ENCODE data around the gene CDH8.
"Not testable (repeated sequence)": the region's sequence is repeated elsewhere in the genome, so short reads cannot be mapped to it uniquely, and the experiment has no call there.

The CDH8 gene

DNA sequence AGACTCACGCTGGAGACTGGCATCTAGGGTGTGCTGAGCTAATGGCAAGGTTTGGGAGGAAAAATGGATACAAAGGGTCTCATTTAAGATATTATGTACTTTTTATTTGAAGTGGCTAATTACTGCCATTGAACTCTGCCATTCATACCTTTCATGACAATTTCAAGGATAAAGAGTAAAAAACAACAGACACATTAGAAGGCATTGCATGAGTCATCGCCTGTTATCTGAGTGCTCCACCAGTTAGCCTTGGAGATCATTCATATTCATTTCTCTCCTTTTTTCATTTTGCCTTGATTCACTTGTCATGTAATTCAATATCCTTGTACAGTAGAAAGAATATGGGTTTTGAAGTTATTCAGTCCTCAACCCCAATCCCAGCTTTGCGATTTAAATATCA is 109.5 kb downstream of the CDH8 start:
- H3K27ac ChIP-seq (replicated peaks; ENCODE audit: low read length), result no peak overlapping the region
- H3K4me3 ChIP-seq (ENCODE audit: low read length in 2 of 2), result no peak overlapping the region
- no peak overlapping the region for H3K4me2 ChIP-seq (ENCODE audit: insufficient read depth, low read length, poor library complexity, severe bottlenecking)
- H3K18ac ChIP-seq (ENCODE audit: low read length), result no peak overlapping the region
- no peak overlapping the region for H4K91ac ChIP-seq (ENCODE audit: low read depth, low read length, poor library complexity)
- H2AK5ac ChIP-seq (ENCODE audit: low read depth, low read length), result no peak overlapping the region
- no peak overlapping the region for H4K8ac ChIP-seq (ENCODE audit: low read depth, low read length)
- H3K27me3 ChIP-seq (ENCODE audit: control insufficient read depth in 3 of 3, insufficient read depth in 3 of 3, low read depth in 1 of 3, low read length in 3 of 3), result no peaks in the 10 kb centered on the region
- peaks cover 0 to 4% of the 10 kb centered on the region in 2 donors for H3K9me3 ChIP-seq (replicated peaks in 1 of 2; ENCODE audit: control insufficient read depth in 2 of 2, insufficient read depth in 1 of 2, low read depth in 1 of 2, low read length in 2 of 2)
- H2BK5ac ChIP-seq (ENCODE audit: low read length), result no peak overlapping the region
- H2BK12ac ChIP-seq (ENCODE audit: low read length), result no peak overlapping the region
- no peak overlapping the region for H3K9ac ChIP-seq (ENCODE audit: low read depth, low read length, poor library complexity)
- no peak overlapping the region for H3K4ac ChIP-seq (ENCODE audit: low read length)
- H3K14ac ChIP-seq (ENCODE audit: low read length), result no peak overlapping the region
- WGBS, 2 donors (ENCODE audit: extremely low coverage in 2 of 2, insufficient read length in 2 of 2, insufficient replicate concordance in 1 of 2), result no CpG with 5 or more reads among the region's 3 CpGs
- H3K23ac ChIP-seq (ENCODE audit: low read depth, low read length, poor library complexity), result no peak overlapping the region
- H3K79me1 ChIP-seq (ENCODE audit: low read depth, low read length), result no peaks in the 10 kb centered on the region
- DNase-seq (ENCODE audit: low spot score), result no peak
- no peak overlapping the region for H2AFZ ChIP-seq (ENCODE audit: low read length)
- no peaks in the 10 kb centered on the region for H3K36me3 ChIP-seq (replicated peaks in 1 of 2; ENCODE audit: control insufficient read depth in 2 of 2, insufficient read depth in 2 of 2, low read length in 2 of 2)
- H2BK120ac ChIP-seq (ENCODE audit: low read depth, low read length), result no peak overlapping the region
- H2BK15ac ChIP-seq (ENCODE audit: low read length), result no peak overlapping the region
- H3K4me1 ChIP-seq (ENCODE audit: control insufficient read depth in 2 of 2, insufficient read depth in 1 of 2, low read depth in 1 of 2, low read length in 2 of 2), result peaks cover 0 to 3% of the 10 kb centered on the region in 2 donors

DNA sequence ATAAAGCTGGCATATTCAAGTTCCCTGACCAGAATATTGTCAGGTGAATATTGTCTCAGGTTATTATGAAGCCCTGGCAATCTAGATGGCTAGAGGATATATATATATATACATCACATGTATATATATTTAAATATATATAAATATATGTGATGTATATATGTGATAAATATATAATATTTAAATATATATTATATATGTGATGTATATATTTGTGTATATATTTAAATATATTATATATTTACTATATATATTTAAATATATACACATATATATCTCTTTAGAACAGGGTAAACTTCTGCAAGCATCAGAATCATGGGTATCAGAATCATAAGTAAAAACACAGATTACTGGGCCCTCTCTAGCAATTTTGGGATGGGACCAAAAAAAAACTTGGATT is 112.6 kb downstream of the CDH8 start:
- DNase-seq (ENCODE audit: low spot score), result no peak
- Histone ChIP-seq H3K79me1 (ENCODE audit: low read depth, low read length) (no peaks in the 10 kb centered on the region), H3K18ac (ENCODE audit: low read length) (no peak overlapping the region), H3K27ac (replicated peaks; ENCODE audit: low read length) (no peak overlapping the region), H4K91ac (ENCODE audit: low read depth, low read length, poor library complexity) (no peak overlapping the region), H3K36me3 (replicated peaks in 1 of 2; ENCODE audit: control insufficient read depth in 2 of 2, insufficient read depth in 2 of 2, low read length in 2 of 2) (no peaks in the 10 kb centered on the region), H3K27me3 (ENCODE audit: control insufficient read depth in 3 of 3, insufficient read depth in 3 of 3, low read depth in 1 of 3, low read length in 3 of 3) (no peaks in the 10 kb centered on the region), H2BK5ac (ENCODE audit: low read length) (no peak overlapping the region), H2BK120ac (ENCODE audit: low read depth, low read length) (no peak overlapping the region), H3K4ac (ENCODE audit: low read length) (no peak overlapping the region), H3K4me1 (ENCODE audit: control insufficient read depth in 2 of 2, insufficient read depth in 1 of 2, low read depth in 1 of 2, low read length in 2 of 2) (no peaks in the 10 kb centered on the region), H2BK12ac (ENCODE audit: low read length) (no peak overlapping the region), H2AK5ac (ENCODE audit: low read depth, low read length) (no peak overlapping the region), H4K8ac (ENCODE audit: low read depth, low read length) (no peak overlapping the region), H2AFZ (ENCODE audit: low read length) (no peak overlapping the region), H3K9ac (ENCODE audit: low read depth, low read length, poor library complexity) (no peak overlapping the region), H2BK15ac (ENCODE audit: low read length) (no peak overlapping the region), H3K23ac (ENCODE audit: low read depth, low read length, poor library complexity) (no peak overlapping the region), H3K4me2 (ENCODE audit: insufficient read depth, low read length, poor library complexity, severe bottlenecking) (no peak overlapping the region), H3K4me3 (ENCODE audit: low read length in 2 of 2) (no peak overlapping the region), H3K9me3 (replicated peaks in 1 of 2; ENCODE audit: control insufficient read depth in 2 of 2, insufficient read depth in 1 of 2, low read depth in 1 of 2, low read length in 2 of 2) (no peaks in the 10 kb centered on the region), H3K14ac (ENCODE audit: low read length) (no peak overlapping the region)

DNA sequence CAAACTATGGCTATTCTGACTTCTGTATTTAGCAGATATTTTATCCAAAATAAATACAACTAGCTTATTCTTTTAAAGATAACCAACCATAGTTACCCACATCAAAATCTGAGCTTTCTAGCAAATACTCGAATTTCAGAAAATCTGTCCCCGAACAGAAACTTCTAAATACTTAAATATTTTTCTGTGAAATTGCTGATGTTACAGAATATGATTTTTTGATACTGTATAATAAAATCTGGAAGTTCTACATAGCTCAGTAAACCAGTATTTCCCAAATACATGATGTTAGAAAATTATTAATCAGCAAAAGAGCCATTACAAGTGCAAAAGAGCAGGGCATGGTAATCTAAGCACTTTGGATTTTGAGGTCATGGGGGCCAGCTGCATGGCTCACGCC is 114.9 kb downstream of the CDH8 start:
- Histone ChIP-seq H2BK120ac (ENCODE audit: low read depth, low read length) (no peak overlapping the region), H2AFZ (ENCODE audit: low read length) (no peak overlapping the region), H3K9me3 (replicated peaks in 1 of 2; ENCODE audit: control insufficient read depth in 2 of 2, insufficient read depth in 1 of 2, low read depth in 1 of 2, low read length in 2 of 2) (peaks cover 0 to 2% of the 10 kb centered on the region in 2 donors), H3K23ac (ENCODE audit: low read depth, low read length, poor library complexity) (no peak overlapping the region), H4K91ac (ENCODE audit: low read depth, low read length, poor library complexity) (no peak overlapping the region), H3K27me3 (ENCODE audit: control insufficient read depth in 3 of 3, insufficient read depth in 3 of 3, low read depth in 1 of 3, low read length in 3 of 3) (no peaks in the 10 kb centered on the region), H3K4me3 (ENCODE audit: low read length in 2 of 2) (no peak overlapping the region), H4K8ac (ENCODE audit: low read depth, low read length) (no peak overlapping the region), H2BK12ac (ENCODE audit: low read length) (no peak overlapping the region), H3K9ac (ENCODE audit: low read depth, low read length, poor library complexity) (no peak overlapping the region), H3K4me1 (ENCODE audit: control insufficient read depth in 2 of 2, insufficient read depth in 1 of 2, low read depth in 1 of 2, low read length in 2 of 2) (no peaks in the 10 kb centered on the region), H2BK5ac (ENCODE audit: low read length) (no peak overlapping the region), H3K36me3 (replicated peaks in 1 of 2; ENCODE audit: control insufficient read depth in 2 of 2, insufficient read depth in 2 of 2, low read length in 2 of 2) (no peaks in the 10 kb centered on the region), H3K4ac (ENCODE audit: low read length) (no peak overlapping the region), H3K14ac (ENCODE audit: low read length) (no peak overlapping the region), H3K18ac (ENCODE audit: low read length) (no peak overlapping the region), H3K4me2 (ENCODE audit: insufficient read depth, low read length, poor library complexity, severe bottlenecking) (no peak overlapping the region), H3K79me1 (ENCODE audit: low read depth, low read length) (no peaks in the 10 kb centered on the region), H2AK5ac (ENCODE audit: low read depth, low read length) (no peak overlapping the region), H2BK15ac (ENCODE audit: low read length) (no peak overlapping the region), H3K27ac (replicated peaks; ENCODE audit: low read length) (no peak overlapping the region)
- WGBS, 2 donors (ENCODE audit: extremely low coverage in 2 of 2, insufficient read length in 2 of 2, insufficient replicate concordance in 1 of 2), result no CpG with 5 or more reads among the region's 3 CpGs
- DNase-seq (ENCODE audit: low spot score), result no peak

DNA sequence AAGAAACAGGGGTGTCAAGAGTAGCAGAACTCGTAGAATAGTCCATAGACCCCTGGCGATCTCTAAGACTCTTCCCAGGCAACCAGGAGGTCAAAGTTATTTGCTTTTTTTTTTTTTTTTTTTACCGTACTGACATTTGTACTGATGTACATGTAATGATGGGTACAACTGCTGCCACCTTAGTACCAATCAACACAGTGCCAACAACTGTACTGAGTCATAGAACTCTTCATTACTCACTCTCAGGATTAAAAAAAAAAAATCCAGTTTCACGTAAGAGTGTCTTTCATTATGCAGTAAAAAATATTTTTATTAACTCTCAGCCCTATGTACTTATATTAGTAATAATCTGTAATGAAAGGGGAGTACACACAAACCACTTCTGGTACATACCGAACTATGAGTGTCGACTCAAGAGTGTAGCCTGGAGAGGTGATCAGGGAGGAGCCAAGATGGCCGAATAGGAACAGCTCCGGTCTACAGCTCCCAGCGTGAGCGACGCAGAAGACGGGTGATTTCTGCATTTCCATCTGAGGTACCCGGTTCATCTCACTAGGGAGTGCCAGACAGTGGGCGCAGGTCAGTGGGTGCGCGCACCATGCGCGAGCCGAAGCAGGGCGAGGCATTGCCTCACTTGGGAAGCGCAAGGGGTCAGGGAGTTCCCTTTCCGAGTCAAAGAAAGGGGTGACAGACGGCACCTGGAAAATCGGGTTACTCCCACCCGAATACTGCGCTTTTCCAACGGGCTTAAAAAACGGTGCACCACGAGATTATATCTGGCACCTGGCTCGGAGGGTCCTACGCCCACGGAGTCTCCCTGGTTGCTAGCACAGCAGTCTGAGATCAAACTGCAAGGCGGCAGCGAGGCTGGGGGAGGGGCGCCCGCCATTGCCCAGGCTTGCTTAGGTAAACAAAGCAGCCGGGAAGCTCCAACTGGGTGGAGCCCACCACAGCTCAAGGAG is 118.1 kb downstream of the CDH8 start:
- not testable (repeated sequence) for H2BK120ac ChIP-seq (ENCODE audit: low read depth, low read length); H2AFZ ChIP-seq (ENCODE audit: low read length); H3K36me3 ChIP-seq (replicated peaks in 1 of 2; ENCODE audit: control insufficient read depth in 2 of 2, insufficient read depth in 2 of 2, low read length in 2 of 2); H3K4me1 ChIP-seq (ENCODE audit: control insufficient read depth in 2 of 2, insufficient read depth in 1 of 2, low read depth in 1 of 2, low read length in 2 of 2); H3K9ac ChIP-seq (ENCODE audit: low read depth, low read length, poor library complexity); H2BK5ac ChIP-seq (ENCODE audit: low read length); DNase-seq (ENCODE audit: low spot score); H3K4me3 ChIP-seq (ENCODE audit: low read length in 2 of 2); H4K8ac ChIP-seq (ENCODE audit: low read depth, low read length); H2BK15ac ChIP-seq (ENCODE audit: low read length); H3K18ac ChIP-seq (ENCODE audit: low read length); H2AK5ac ChIP-seq (ENCODE audit: low read depth, low read length); H3K23ac ChIP-seq (ENCODE audit: low read depth, low read length, poor library complexity); H3K27me3 ChIP-seq (ENCODE audit: control insufficient read depth in 3 of 3, insufficient read depth in 3 of 3, low read depth in 1 of 3, low read length in 3 of 3); H3K9me3 ChIP-seq (replicated peaks in 1 of 2; ENCODE audit: control insufficient read depth in 2 of 2, insufficient read depth in 1 of 2, low read depth in 1 of 2, low read length in 2 of 2); H3K4me2 ChIP-seq (ENCODE audit: insufficient read depth, low read length, poor library complexity, severe bottlenecking); H2BK12ac ChIP-seq (ENCODE audit: low read length); H4K91ac ChIP-seq (ENCODE audit: low read depth, low read length, poor library complexity); H3K79me1 ChIP-seq (ENCODE audit: low read depth, low read length); H3K4ac ChIP-seq (ENCODE audit: low read length); H3K14ac ChIP-seq (ENCODE audit: low read length); H3K27ac ChIP-seq (replicated peaks; ENCODE audit: low read length)
- WGBS, 2 donors (ENCODE audit: extremely low coverage in 2 of 2, insufficient read length in 2 of 2, insufficient replicate concordance in 1 of 2), result no CpG with 5 or more reads among the region's 37 CpGs
